ENCODE data around the gene MEGF9. TPM values are rescaled to one million over a fixed set of nuclear protein-coding genes. Genes with fewer than 3 reads are reported as not detected.
A peak's percentile ranks its signal among the peaks of the same experiment; 100 is the strongest.

The MEGF9 gene
- polyA plus RNA-seq, 1 donor (not counting 4 experiments of a cell fraction or from before 2014, with no cell fraction given): 11.2 TPM

DNA sequence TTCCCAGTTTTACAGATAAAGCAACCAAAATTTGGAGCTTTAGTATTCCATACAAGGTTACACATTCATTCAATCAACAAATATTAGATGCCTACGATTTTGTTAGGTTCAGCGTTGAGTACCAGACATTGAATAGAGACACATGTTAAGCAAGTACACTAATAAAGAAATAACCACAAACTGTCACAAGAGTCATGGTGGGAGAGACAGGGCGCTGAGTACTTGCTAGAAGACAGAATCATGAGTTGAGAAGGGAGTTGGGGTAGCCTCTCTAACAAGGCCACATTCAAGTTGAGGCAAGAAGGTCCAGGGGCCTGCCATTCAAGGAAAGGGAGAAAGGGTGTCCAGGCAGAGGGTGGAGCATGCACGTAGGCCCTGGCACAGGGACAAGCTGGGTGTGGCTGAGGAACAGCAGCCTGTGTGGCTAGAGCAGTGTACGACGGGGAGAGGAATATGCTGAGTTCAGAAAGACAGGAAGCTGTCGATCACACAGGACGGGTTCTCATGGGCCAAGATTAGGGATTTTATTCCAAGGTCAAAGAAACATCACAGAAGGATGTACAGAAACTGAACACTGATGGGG lies 151.3 kb downstream of the MEGF9 start:
- H3K4me3 ChIP-seq (ENCODE audit: control insufficient read depth in 2 of 3, extremely low read depth in 1 of 3, insufficient read depth in 2 of 3, low read depth in 1 of 3, low read length in 3 of 3): no peak overlapping the region
- H3K9me1 ChIP-seq (ENCODE audit: control insufficient read depth, extremely low read depth, insufficient read depth, low read length): no peaks in the 10 kb centered on the region
- peaks cover 5% of the 10 kb centered on the region for H3K4me1 ChIP-seq (ENCODE audit: control insufficient read depth, extremely low read depth, insufficient read depth, low read length)
- H3K27me3 ChIP-seq (ENCODE audit: control insufficient read depth, extremely low read depth, insufficient read depth, low read length): no peaks in the 10 kb centered on the region
- peaks cover 4 to 15% of the 10 kb centered on the region in 2 experiments for H3K36me3 ChIP-seq (ENCODE audit: control insufficient read depth in 2 of 2, extremely low read depth in 1 of 2, insufficient read depth in 2 of 2, low read length in 2 of 2)
- TF ChIP-seq, protein P1, sequence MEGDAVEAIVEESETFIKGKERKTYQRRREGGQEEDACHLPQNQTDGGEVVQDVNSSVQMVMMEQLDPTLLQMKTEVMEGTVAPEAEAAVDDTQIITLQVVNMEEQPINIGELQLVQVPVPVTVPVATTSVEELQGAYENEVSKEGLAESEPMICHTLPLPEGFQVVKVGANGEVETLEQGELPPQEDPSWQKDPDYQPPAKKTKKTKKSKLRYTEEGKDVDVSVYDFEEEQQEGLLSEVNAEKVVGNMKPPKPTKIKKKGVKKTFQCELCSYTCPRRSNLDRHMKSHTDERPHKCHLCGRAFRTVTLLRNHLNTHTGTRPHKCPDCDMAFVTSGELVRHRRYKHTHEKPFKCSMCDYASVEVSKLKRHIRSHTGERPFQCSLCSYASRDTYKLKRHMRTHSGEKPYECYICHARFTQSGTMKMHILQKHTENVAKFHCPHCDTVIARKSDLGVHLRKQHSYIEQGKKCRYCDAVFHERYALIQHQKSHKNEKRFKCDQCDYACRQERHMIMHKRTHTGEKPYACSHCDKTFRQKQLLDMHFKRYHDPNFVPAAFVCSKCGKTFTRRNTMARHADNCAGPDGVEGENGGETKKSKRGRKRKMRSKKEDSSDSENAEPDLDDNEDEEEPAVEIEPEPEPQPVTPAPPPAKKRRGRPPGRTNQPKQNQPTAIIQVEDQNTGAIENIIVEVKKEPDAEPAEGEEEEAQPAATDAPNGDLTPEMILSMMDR (optimal IDR thresholded peaks at IDR 0.05 in 1 of 3, IDR thresholded peaks at IDR 0.05 in 1 of 3, conservative IDR thresholded peaks at IDR 0.05 in 1 of 3; ENCODE audit: extremely low read depth in 1 of 3, insufficient read depth in 2 of 3, low read length in 3 of 3): no peak
- no peak for TF ChIP-seq EZH2 (IDR thresholded peaks at IDR 0.05; ENCODE audit: low read length)
- FAIRE-seq (no peak), DNase-seq (ENCODE audit: low read depth, low spot score) (no peak)
- H2AFZ ChIP-seq (ENCODE audit: control insufficient read depth, low read length): no peak overlapping the region
- dilution Hi-C loops (cut with MboI; ENCODE audit: extremely low pct_ligation_motif_present, low sequenced_read_pairs): no loop called here
- no peaks in the 10 kb centered on the region for H4K20me1 ChIP-seq (ENCODE audit: control insufficient read depth, extremely low read depth, insufficient read depth, low read length)
- peak overlapping the region; percentile 6 for H3K4me2 ChIP-seq (ENCODE audit: control insufficient read depth, extremely low read depth, insufficient read depth, low read depth, low read length)
- peaks cover 17% of the 10 kb centered on the region for H3K79me2 ChIP-seq (ENCODE audit: control insufficient read depth, insufficient read depth, low read length)
- H3K9ac ChIP-seq (ENCODE audit: control insufficient read depth, extremely low read depth, insufficient read depth, low read length): no peak overlapping the region
- no peaks in the 10 kb centered on the region for H3K9me3 ChIP-seq (ENCODE audit: control insufficient read depth, low read depth, low read length)
- H3K27ac ChIP-seq (ENCODE audit: control insufficient read depth, insufficient read depth, low read length): no peak overlapping the region

- Histone ChIP-seq H4K20me1 (ENCODE audit: control insufficient read depth, extremely low read depth, insufficient read depth, low read length) (no peaks in the 10 kb centered on the region), H3K4me3 (ENCODE audit: control insufficient read depth in 2 of 3, extremely low read depth in 1 of 3, insufficient read depth in 2 of 3, low read depth in 1 of 3, low read length in 3 of 3) (no peak overlapping the region), H3K79me2 (ENCODE audit: control insufficient read depth, insufficient read depth, low read length) (peaks cover 20% of the 10 kb centered on the region), H3K36me3 (ENCODE audit: control insufficient read depth in 2 of 2, extremely low read depth in 1 of 2, insufficient read depth in 2 of 2, low read length in 2 of 2) (peaks cover 1 to 18% of the 10 kb centered on the region in 2 experiments), H3K9me3 (ENCODE audit: control insufficient read depth, low read depth, low read length) (no peaks in the 10 kb centered on the region), H3K9me1 (ENCODE audit: control insufficient read depth, extremely low read depth, insufficient read depth, low read length) (no peaks in the 10 kb centered on the region), H3K4me1 (ENCODE audit: control insufficient read depth, extremely low read depth, insufficient read depth, low read length) (peaks cover 5% of the 10 kb centered on the region), H2AFZ (ENCODE audit: control insufficient read depth, low read length) (no peak overlapping the region), H3K9ac (ENCODE audit: control insufficient read depth, extremely low read depth, insufficient read depth, low read length) (no peak overlapping the region), H3K4me2 (ENCODE audit: control insufficient read depth, extremely low read depth, insufficient read depth, low read depth, low read length) (no peak overlapping the region), H3K27ac (ENCODE audit: control insufficient read depth, insufficient read depth, low read length) (no peak overlapping the region), H3K27me3 (ENCODE audit: control insufficient read depth, extremely low read depth, insufficient read depth, low read length) (no peaks in the 10 kb centered on the region)
- TF ChIP-seq, protein P1 (optimal IDR thresholded peaks at IDR 0.05 in 1 of 3, IDR thresholded peaks at IDR 0.05 in 1 of 3, conservative IDR thresholded peaks at IDR 0.05 in 1 of 3; ENCODE audit: extremely low read depth in 1 of 3, insufficient read depth in 2 of 3, low read length in 3 of 3): no peak
- TF ChIP-seq EZH2 (IDR thresholded peaks at IDR 0.05; ENCODE audit: low read length): no peak
- DNase-seq (ENCODE audit: low read depth, low spot score) (no peak), FAIRE-seq (no peak)
- dilution Hi-C loops (cut with MboI; ENCODE audit: extremely low pct_ligation_motif_present, low sequenced_read_pairs): no loop called here
Measured at GRCh38 chr9:120561709-120562108, 152.6 kb downstream of the MEGF9 start.

Measured in keratinocyte (primary cell).